ENCODE results near the gene APBB2.

GRCh38 chr4:41146716-41147506, 67.4 kb downstream of the APBB2 start:
- TF ChIP-seq POLR2AphosphoS5 (IDR thresholded peaks at IDR 0.05; ENCODE audit: low read depth) (no peak), EZH2phosphoT487 (IDR thresholded peaks at IDR 0.05; ENCODE audit: unreplicated experiment) (no peak), CREB1 (CRISPR knock-in tag; IDR thresholded peaks at IDR 0.05; ENCODE audit: low read depth) (no peak), EZH2 (IDR thresholded peaks at IDR 0.05; ENCODE audit: low read depth, unreplicated experiment) (no peak), JUNB (IDR thresholded peaks at IDR 0.05; ENCODE audit: unreplicated experiment) (no peak), STAT1 (IDR thresholded peaks at IDR 0.05; ENCODE audit: unreplicated experiment) (no peak)
- TF ChIP-seq, protein P1, sequence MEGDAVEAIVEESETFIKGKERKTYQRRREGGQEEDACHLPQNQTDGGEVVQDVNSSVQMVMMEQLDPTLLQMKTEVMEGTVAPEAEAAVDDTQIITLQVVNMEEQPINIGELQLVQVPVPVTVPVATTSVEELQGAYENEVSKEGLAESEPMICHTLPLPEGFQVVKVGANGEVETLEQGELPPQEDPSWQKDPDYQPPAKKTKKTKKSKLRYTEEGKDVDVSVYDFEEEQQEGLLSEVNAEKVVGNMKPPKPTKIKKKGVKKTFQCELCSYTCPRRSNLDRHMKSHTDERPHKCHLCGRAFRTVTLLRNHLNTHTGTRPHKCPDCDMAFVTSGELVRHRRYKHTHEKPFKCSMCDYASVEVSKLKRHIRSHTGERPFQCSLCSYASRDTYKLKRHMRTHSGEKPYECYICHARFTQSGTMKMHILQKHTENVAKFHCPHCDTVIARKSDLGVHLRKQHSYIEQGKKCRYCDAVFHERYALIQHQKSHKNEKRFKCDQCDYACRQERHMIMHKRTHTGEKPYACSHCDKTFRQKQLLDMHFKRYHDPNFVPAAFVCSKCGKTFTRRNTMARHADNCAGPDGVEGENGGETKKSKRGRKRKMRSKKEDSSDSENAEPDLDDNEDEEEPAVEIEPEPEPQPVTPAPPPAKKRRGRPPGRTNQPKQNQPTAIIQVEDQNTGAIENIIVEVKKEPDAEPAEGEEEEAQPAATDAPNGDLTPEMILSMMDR (conservative IDR thresholded peaks at IDR 0.05; ENCODE audit: low read depth in 2 of 2): no peak
- TF ChIP-seq, protein P2, sequence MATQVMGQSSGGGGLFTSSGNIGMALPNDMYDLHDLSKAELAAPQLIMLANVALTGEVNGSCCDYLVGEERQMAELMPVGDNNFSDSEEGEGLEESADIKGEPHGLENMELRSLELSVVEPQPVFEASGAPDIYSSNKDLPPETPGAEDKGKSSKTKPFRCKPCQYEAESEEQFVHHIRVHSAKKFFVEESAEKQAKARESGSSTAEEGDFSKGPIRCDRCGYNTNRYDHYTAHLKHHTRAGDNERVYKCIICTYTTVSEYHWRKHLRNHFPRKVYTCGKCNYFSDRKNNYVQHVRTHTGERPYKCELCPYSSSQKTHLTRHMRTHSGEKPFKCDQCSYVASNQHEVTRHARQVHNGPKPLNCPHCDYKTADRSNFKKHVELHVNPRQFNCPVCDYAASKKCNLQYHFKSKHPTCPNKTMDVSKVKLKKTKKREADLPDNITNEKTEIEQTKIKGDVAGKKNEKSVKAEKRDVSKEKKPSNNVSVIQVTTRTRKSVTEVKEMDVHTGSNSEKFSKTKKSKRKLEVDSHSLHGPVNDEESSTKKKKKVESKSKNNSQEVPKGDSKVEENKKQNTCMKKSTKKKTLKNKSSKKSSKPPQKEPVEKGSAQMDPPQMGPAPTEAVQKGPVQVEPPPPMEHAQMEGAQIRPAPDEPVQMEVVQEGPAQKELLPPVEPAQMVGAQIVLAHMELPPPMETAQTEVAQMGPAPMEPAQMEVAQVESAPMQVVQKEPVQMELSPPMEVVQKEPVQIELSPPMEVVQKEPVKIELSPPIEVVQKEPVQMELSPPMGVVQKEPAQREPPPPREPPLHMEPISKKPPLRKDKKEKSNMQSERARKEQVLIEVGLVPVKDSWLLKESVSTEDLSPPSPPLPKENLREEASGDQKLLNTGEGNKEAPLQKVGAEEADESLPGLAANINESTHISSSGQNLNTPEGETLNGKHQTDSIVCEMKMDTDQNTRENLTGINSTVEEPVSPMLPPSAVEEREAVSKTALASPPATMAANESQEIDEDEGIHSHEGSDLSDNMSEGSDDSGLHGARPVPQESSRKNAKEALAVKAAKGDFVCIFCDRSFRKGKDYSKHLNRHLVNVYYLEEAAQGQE (IDR thresholded peaks at IDR 0.05; ENCODE audit: unreplicated experiment): no peak
- TF ChIP-seq, protein P3, sequence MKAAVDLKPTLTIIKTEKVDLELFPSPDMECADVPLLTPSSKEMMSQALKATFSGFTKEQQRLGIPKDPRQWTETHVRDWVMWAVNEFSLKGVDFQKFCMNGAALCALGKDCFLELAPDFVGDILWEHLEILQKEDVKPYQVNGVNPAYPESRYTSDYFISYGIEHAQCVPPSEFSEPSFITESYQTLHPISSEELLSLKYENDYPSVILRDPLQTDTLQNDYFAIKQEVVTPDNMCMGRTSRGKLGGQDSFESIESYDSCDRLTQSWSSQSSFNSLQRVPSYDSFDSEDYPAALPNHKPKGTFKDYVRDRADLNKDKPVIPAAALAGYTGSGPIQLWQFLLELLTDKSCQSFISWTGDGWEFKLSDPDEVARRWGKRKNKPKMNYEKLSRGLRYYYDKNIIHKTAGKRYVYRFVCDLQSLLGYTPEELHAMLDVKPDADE (IDR thresholded peaks at IDR 0.05): no peak
